Chondrocyte (in vitro differentiated cells): ENCODE results near the gene LRG1. TPM values are rescaled to one million over a fixed set of nuclear protein-coding genes. Genes with fewer than 3 reads are reported as not detected.

ENCODE experiments used
- DNase-seq: peaks from one replicate; pipeline ENCODE4 v3.0.0; 2021; ENCODE audit warnings: mixed read lengths, low spot score
- H3K27ac Mint-ChIP-seq: one replicate; pipeline ENCODE4 v1.8.0; 2021; ENCODE audit warnings: mild to moderate bottlenecking, moderate library complexity, mixed read lengths; ENCODE audit not compliant: unreplicated experiment
- H3K27me3 Mint-ChIP-seq: 2 replicates; pipeline ENCODE4 v1.8.0; 2021; ENCODE audit warnings: low read depth, mixed read lengths
- H3K36me3 Mint-ChIP-seq: 2 replicates; pipeline ENCODE4 v1.8.0; 2021; ENCODE audit warnings: low read depth, mixed read lengths
- H3K4me1 Mint-ChIP-seq: 2 replicates; pipeline ENCODE4 v1.8.0; 2021; ENCODE audit warnings: low read depth, mild to moderate bottlenecking, mixed read lengths
- H3K4me3 Mint-ChIP-seq: one replicate; pipeline ENCODE4 v1.8.0; 2021; ENCODE audit warnings: mild to moderate bottlenecking, moderate library complexity, mixed read lengths; ENCODE audit not compliant: unreplicated experiment
- H3K9me3 Mint-ChIP-seq: 2 replicates; pipeline ENCODE4 v1.8.0; 2021; ENCODE audit warnings: low read depth, mixed read lengths
- total RNA-seq: library from RNA; stranded (reverse); gene quantifications from 3 replicates; pipeline ENCODE4 v1.2.1, GENCODE V29; 2021
- TF ChIP-seq, protein P1 (sequence below): fragments of 200-600 bp; sonication (generic); IDR thresholded peaks from 2 replicates; pipeline ENCODE4 v1.5.0; 2021; ENCODE audit warnings: antibody characterized with exemption, mild to moderate bottlenecking, moderate library complexity

Gene LRG1
- total RNA-seq, 1 donor from 2014 or later, result not detected

DNA sequence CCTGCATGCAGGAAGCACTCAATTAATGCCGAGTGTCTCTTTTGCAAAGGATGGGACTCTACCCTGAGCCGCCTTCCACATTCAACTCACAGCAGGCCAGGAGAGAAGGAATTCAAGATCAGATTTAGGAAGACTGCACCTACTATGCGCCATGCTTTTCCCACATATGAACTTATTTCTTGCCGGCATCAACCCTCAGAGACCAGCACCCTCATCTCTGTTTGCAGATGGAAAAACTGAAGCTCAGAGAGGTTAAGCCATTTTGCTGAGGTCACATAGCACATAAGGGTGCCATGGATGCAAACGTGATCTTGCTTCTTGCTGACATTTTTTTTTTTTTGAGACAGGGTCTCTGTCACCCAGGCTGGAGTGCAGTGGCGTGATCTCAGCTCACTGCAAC is 33.8 kb upstream of the LRG1 start:
- H3K9me3 Mint-ChIP-seq, result no peaks in the 10 kb centered on the region
- no peaks in the 10 kb centered on the region for H3K36me3 Mint-ChIP-seq
- no peak overlapping the region for H3K27ac Mint-ChIP-seq
- peaks cover 23% of the 10 kb centered on the region for H3K4me1 Mint-ChIP-seq
- no peak for DNase-seq
- TF ChIP-seq, protein P1, sequence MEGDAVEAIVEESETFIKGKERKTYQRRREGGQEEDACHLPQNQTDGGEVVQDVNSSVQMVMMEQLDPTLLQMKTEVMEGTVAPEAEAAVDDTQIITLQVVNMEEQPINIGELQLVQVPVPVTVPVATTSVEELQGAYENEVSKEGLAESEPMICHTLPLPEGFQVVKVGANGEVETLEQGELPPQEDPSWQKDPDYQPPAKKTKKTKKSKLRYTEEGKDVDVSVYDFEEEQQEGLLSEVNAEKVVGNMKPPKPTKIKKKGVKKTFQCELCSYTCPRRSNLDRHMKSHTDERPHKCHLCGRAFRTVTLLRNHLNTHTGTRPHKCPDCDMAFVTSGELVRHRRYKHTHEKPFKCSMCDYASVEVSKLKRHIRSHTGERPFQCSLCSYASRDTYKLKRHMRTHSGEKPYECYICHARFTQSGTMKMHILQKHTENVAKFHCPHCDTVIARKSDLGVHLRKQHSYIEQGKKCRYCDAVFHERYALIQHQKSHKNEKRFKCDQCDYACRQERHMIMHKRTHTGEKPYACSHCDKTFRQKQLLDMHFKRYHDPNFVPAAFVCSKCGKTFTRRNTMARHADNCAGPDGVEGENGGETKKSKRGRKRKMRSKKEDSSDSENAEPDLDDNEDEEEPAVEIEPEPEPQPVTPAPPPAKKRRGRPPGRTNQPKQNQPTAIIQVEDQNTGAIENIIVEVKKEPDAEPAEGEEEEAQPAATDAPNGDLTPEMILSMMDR, result no peak
- no peaks in the 10 kb centered on the region for H3K27me3 Mint-ChIP-seq
- no peak overlapping the region for H3K4me3 Mint-ChIP-seq

DNA sequence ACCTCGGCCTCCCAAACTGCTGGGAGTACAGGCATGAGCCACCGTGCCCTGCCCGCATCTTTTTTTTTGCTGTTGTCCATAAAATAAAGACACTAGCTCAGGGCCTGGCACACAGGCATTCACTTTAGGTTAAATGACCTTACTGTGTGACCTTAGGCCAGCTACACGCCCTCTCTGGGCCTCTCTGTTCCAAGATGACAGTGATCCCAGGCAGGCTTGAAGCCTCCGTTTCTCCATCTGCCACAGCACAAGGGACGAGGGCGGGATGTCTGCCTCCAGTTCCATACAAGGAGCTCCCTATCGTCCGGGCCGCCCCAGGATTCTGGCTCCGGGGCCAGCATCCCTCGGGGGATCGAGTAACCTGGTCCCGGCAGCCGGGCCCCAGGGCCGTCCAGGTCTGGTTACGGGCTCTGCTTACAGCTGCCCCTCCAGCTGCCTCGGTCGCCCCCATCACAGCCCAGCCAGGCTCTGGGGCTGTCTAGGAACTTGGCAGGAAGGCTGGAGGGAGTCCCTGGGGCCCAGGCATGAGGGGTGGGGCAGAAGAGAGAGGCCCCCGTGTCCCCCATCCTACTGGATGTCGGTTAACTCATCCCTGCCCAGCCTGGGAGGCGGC is 31.6 kb upstream of the LRG1 start:
- Mint-ChIP-seq H3K27me3 (no peaks in the 10 kb centered on the region), H3K4me1 (peaks cover 27% of the 10 kb centered on the region), H3K27ac (no peak overlapping the region), H3K4me3 (no peak overlapping the region), H3K36me3 (no peaks in the 10 kb centered on the region), H3K9me3 (no peaks in the 10 kb centered on the region)
- no peak for DNase-seq
- TF ChIP-seq, protein P1, result no peak

DNA sequence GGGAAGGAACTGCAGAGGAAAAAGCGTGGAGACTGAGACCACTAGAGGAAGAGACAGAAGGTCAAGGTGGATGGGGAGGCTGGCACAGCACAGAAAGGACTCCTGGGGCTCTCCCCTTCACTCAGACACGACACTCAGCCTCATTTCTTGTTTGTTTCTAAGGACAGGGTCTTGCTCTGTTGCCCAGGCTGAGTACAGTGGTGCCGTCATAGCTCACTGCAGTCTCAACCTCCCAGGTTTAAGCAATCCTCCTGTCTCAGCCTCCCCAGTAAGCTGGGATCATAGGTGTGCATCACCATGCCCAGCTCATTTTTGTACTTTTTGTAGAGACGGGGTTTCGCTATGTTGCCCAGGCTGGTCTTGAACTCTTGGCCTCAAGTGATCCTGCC is 31.1 kb upstream of the LRG1 start:
- Mint-ChIP-seq H3K27ac (no peak overlapping the region), H3K4me3 (no peak overlapping the region), H3K9me3 (no peaks in the 10 kb centered on the region), H3K36me3 (no peaks in the 10 kb centered on the region), H3K4me1 (peaks cover 22% of the 10 kb centered on the region), H3K27me3 (no peaks in the 10 kb centered on the region)
- TF ChIP-seq, protein P1, result no peak
- no peak for DNase-seq

DNA sequence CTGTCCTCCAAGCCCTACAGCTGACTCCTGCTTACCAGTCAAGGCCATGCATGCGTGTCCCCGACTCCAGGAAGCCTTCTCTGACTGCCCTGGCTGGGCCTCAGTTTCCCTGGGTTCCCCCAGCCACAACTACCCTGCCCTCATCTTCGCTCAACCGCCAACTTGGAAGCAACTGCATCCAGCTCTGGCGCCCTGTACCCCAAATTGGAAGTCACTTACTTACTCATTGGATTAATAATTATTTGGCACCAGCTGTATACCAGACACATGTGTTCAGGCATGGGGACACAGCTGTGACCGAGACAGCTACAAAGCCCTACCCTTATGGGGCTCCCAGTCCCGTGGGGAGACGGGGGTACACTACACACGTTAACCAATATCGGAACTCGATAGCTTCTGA is 30.6 kb upstream of the LRG1 start:
- no peak for DNase-seq
- peaks cover 19% of the 10 kb centered on the region for H3K4me1 Mint-ChIP-seq
- no peaks in the 10 kb centered on the region for H3K36me3 Mint-ChIP-seq
- H3K27ac Mint-ChIP-seq, result no peak overlapping the region
- no peaks in the 10 kb centered on the region for H3K27me3 Mint-ChIP-seq
- TF ChIP-seq, protein P1, result no peak
- no peaks in the 10 kb centered on the region for H3K9me3 Mint-ChIP-seq
- no peak overlapping the region for H3K4me3 Mint-ChIP-seq

DNA sequence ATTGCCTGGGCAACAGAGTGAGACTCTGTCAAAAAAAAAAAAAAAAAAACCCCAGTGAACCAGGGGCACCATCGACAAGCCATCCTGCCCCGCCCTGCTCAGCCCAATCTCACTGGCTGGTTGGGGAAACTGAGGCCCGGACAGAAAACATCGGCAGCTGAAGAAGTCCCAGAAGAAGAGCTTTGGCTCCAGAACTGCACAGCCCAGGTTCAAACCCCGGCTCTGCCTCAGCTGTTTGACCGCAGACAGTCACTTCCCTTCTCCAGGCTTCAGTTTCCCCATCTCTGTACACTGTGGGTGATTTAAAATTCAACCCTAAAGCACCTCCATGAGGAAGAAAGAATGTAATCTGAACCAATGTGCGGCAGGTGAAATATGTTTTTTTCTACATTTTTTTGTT is 29.1 kb upstream of the LRG1 start:
- H3K9me3 Mint-ChIP-seq, result no peaks in the 10 kb centered on the region
- no peak overlapping the region for H3K27ac Mint-ChIP-seq
- H3K4me3 Mint-ChIP-seq, result no peak overlapping the region
- no peak for DNase-seq
- TF ChIP-seq, protein P1, result no peak
- H3K36me3 Mint-ChIP-seq, result no peaks in the 10 kb centered on the region
- H3K27me3 Mint-ChIP-seq, result no peaks in the 10 kb centered on the region
- H3K4me1 Mint-ChIP-seq, result peaks cover 11% of the 10 kb centered on the region
